MV-4-11 (cell line): ENCODE data around the gene CD9.

Experiments used
- DNase-seq: peaks from one replicate; lab custom pipeline; 2025; lab: John Stamatoyannopoulos, UW

The CD9 gene

GRCh38 chr12:6241495-6241894 lies 41.3 kb downstream of the CD9 start:
- DNase-seq: no peak

- DNase-seq: no peak
These were observed 49.4 kb downstream of the CD9 start for GRCh38 chr12:6249580-6249979.

- DNase-seq: no peak
These were observed 50.1 kb downstream of the CD9 start for GRCh38 chr12:6250343-6250742.

GRCh38 chr12:6253278-6253677 lies 53.1 kb downstream of the CD9 start:
- no peak for DNase-seq

GRCh38 chr12:6254491-6254890 lies 54.3 kb downstream of the CD9 start:
- DNase-seq: no peak

GRCh38 chr12:6257007-6257406 lies 56.8 kb downstream of the CD9 start:
- no peak for DNase-seq

- no peak for DNase-seq
These were observed 62.0 kb downstream of the CD9 start for GRCh38 chr12:6262211-6262610.

GRCh38 chr12:6262623-6263022 lies 62.4 kb downstream of the CD9 start:
- no peak for DNase-seq

GRCh38 chr12:6263931-6264330 lies 63.7 kb downstream of the CD9 start:
- no peak for DNase-seq

- DNase-seq: no peak
These were observed 64.3 kb downstream of the CD9 start for GRCh38 chr12:6264402-6265037.

- DNase-seq: no peak
These were observed 64.8 kb downstream of the CD9 start for GRCh38 chr12:6265038-6265405.

GRCh38 chr12:6266541-6266966 lies 66.4 kb downstream of the CD9 start:
- no peak for DNase-seq

- no peak for DNase-seq
These were observed 66.9 kb downstream of the CD9 start for GRCh38 chr12:6266971-6267721.

GRCh38 chr12:6268484-6269157 lies 68.4 kb downstream of the CD9 start:
- DNase-seq: no peak

- DNase-seq: no peak
These were observed 69.8 kb downstream of the CD9 start for GRCh38 chr12:6269986-6270385.

GRCh38 chr12:6271281-6271680 lies 71.1 kb downstream of the CD9 start:
- no peak for DNase-seq

GRCh38 chr12:6272300-6273204 lies 72.4 kb downstream of the CD9 start:
- DNase-seq: no peak

- DNase-seq: no peak
These were observed 73.0 kb downstream of the CD9 start for GRCh38 chr12:6273205-6273540.

GRCh38 chr12:6273541-6274230 lies 73.5 kb downstream of the CD9 start:
- DNase-seq: no peak

- DNase-seq: no peak
These were observed 74.3 kb downstream of the CD9 start for GRCh38 chr12:6274231-6275221.
